ENCODE data around the gene RERE. TPM values are rescaled to one million over a fixed set of nuclear protein-coding genes. Genes with fewer than 3 reads are reported as not detected.

RERE gene
- polyA plus RNA-seq, 2 donors, result 14.0 to 24.4 TPM

DNA sequence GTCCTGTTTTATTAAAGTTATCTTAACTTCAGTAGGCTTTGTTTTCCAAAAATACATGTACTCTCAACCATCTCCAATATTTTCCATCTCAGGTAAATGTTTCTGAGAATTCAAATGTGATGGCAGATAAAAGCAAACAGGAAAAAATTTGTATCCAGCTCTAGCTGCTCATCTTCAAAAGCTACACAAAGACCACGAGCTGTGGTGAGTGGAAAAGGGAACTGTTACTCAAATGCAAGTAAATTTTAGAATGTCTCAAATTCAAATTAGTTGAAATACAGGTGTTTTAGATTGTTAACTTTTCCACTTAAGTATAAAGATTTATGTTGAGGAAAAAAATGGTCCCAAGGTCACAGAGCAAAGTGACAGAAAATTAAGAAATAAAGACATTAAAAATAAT lies 283.5 kb downstream of the RERE start:
- 78 to 79% methylated on average over 1 of the region's 1 CpG for WGBS, 2 donors
- no peaks in the 10 kb centered on the region for H3K36me3 ChIP-seq (ENCODE audit: control insufficient read depth in 2 of 2, insufficient read depth in 2 of 2, low read length in 1 of 2)
- no peaks in the 10 kb centered on the region for H3K9me3 ChIP-seq (ENCODE audit: control insufficient read depth in 2 of 2, insufficient read depth in 1 of 2, low read depth in 1 of 2, low read length in 1 of 2)
- H3K27me3 ChIP-seq (ENCODE audit: control insufficient read depth in 1 of 2, insufficient read depth in 2 of 2, low read length in 2 of 2), result no peaks in the 10 kb centered on the region
- no peak overlapping the region for H3K27ac ChIP-seq (ENCODE audit: low read depth in 2 of 2, low read length in 1 of 2)
- H3K4me3 ChIP-seq (ENCODE audit: low read depth in 1 of 2, low read length in 2 of 2), result no peak overlapping the region
- H3K4me1 ChIP-seq (ENCODE audit: control insufficient read depth in 2 of 2, insufficient read depth in 2 of 2, low read length in 1 of 2), result no peaks in the 10 kb centered on the region

DNA sequence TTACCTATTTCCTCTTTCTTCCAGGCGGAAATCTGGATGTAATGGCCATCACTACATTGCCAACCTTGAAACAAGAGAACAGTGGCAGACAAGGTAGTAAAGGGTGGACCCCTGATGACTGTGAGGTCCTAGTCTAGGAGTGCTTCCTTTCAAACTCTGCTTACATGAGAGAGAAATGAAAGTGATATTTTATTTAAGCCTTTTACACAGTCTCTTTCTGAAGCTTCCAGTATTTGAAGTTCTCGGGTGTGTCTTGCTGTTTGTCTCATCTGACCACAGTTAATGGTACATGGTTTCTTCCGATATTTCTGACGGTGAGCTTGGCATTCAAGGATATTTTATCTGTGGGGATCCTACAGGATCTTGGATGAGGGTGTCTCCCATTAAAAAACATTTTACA lies 284.3 kb downstream of the RERE start:
- H3K27ac ChIP-seq (ENCODE audit: low read depth in 2 of 2, low read length in 1 of 2), result no peak overlapping the region
- H3K9me3 ChIP-seq (ENCODE audit: control insufficient read depth in 2 of 2, insufficient read depth in 1 of 2, low read depth in 1 of 2, low read length in 1 of 2), result no peaks in the 10 kb centered on the region
- WGBS, 2 donors, result 73 to 84% methylated on average over 4 of the region's 4 CpGs
- no peaks in the 10 kb centered on the region for H3K36me3 ChIP-seq (ENCODE audit: control insufficient read depth in 2 of 2, insufficient read depth in 2 of 2, low read length in 1 of 2)
- no peak overlapping the region for H3K4me3 ChIP-seq (ENCODE audit: low read depth in 1 of 2, low read length in 2 of 2)
- no peaks in the 10 kb centered on the region for H3K27me3 ChIP-seq (ENCODE audit: control insufficient read depth in 1 of 2, insufficient read depth in 2 of 2, low read length in 2 of 2)
- H3K4me1 ChIP-seq (ENCODE audit: control insufficient read depth in 2 of 2, insufficient read depth in 2 of 2, low read length in 1 of 2), result no peaks in the 10 kb centered on the region

DNA sequence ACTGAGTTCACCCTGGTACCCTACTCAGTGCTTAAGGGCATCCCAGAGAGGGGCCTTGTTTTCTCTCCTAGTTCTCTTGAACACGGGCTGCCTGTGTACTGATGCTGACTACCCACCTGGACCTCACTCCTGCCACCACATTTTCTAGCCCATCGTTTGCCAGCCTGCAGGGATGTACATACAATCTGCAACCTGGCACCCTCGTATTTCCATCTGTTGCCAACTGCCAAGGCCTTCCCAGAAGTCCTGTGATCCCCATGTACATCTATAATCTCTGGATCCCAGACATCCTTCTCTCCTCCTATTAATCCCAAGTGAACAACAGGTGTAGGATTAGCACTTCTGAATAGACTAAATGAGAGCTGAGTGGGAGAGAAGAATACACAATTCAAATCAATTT lies 287.5 kb downstream of the RERE start:
- 83 to 87% methylated on average over 3 of the region's 3 CpGs for WGBS, 2 donors
- Histone ChIP-seq H3K27me3 (ENCODE audit: control insufficient read depth in 1 of 2, insufficient read depth in 2 of 2, low read length in 2 of 2) (no peaks in the 10 kb centered on the region), H3K9me3 (ENCODE audit: control insufficient read depth in 2 of 2, insufficient read depth in 1 of 2, low read depth in 1 of 2, low read length in 1 of 2) (no peaks in the 10 kb centered on the region), H3K4me1 (ENCODE audit: control insufficient read depth in 2 of 2, insufficient read depth in 2 of 2, low read length in 1 of 2) (peaks cover 0 to 3% of the 10 kb centered on the region in 2 donors), H3K27ac (ENCODE audit: low read depth in 2 of 2, low read length in 1 of 2) (no peak overlapping the region), H3K36me3 (ENCODE audit: control insufficient read depth in 2 of 2, insufficient read depth in 2 of 2, low read length in 1 of 2) (no peaks in the 10 kb centered on the region), H3K4me3 (ENCODE audit: low read depth in 1 of 2, low read length in 2 of 2) (no peak overlapping the region)

DNA sequence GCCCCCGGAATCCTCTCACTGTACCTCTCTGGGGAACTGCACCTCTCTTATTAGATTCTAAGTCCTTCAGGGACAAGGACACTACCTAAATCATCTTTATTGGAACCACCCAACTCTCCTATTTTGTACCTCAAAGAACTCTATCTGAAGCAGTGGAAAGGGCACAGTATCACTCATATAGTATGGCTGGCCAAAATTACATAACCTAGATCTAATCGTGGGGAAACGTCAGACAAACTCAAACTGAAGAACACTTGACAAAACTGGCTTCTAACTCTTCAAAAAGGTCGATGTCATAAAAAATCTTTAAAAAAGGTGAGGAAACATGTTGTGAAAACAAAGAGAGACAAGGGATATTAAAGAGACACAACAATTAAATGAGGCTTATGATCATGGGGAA lies 289.5 kb downstream of the RERE start:
- WGBS, 2 donors, result 69 to 72% methylated on average over 4 of the region's 4 CpGs
- no peak overlapping the region for H3K4me3 ChIP-seq (ENCODE audit: low read depth in 1 of 2, low read length in 2 of 2)
- H3K36me3 ChIP-seq (ENCODE audit: control insufficient read depth in 2 of 2, insufficient read depth in 2 of 2, low read length in 1 of 2), result no peaks in the 10 kb centered on the region
- H3K9me3 ChIP-seq (ENCODE audit: control insufficient read depth in 2 of 2, insufficient read depth in 1 of 2, low read depth in 1 of 2, low read length in 1 of 2), result no peaks in the 10 kb centered on the region
- no peak overlapping the region for H3K27ac ChIP-seq (ENCODE audit: low read depth in 2 of 2, low read length in 1 of 2)
- peaks cover 0 to 3% of the 10 kb centered on the region in 2 donors for H3K4me1 ChIP-seq (ENCODE audit: control insufficient read depth in 2 of 2, insufficient read depth in 2 of 2, low read length in 1 of 2)
- H3K27me3 ChIP-seq (ENCODE audit: control insufficient read depth in 1 of 2, insufficient read depth in 2 of 2, low read length in 2 of 2), result no peaks in the 10 kb centered on the region

DNA sequence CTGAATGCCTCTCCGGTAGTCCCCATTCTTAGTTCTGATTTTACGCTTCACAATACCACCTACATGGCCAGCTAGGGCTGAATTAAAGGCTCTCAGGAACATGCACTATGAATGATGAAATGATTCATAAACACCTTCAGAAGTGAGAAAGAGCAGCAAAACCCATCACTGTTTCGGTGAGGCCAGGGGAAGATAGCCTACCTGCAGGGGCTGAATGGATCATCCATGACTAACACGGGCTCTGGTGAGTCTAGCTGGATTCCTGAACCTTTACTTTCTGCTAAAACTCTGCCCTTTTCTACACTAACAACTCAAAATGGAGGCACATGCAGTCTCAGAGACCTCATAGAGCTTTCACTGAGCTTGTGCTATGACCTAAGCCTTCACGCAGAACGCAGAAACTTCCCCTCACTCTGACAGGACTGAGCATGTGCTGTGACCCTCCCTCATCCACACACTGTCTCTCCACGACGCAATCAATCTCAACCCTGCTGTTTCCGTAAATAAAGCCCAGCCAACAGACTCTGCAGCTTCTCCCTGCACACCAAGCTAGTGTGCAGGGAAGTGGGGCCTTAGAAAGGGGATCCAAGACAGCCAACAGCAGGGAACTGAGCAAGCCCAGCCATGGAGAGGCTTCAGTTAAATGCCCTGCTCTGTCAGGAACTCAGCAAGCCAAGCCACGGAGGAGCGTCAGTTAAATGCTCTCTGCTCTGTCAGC lies 291.7 kb downstream of the RERE start:
- Histone ChIP-seq H3K36me3 (ENCODE audit: control insufficient read depth in 2 of 2, insufficient read depth in 2 of 2, low read length in 1 of 2) (no peaks in the 10 kb centered on the region), H3K27me3 (ENCODE audit: control insufficient read depth in 1 of 2, insufficient read depth in 2 of 2, low read length in 2 of 2) (no peaks in the 10 kb centered on the region), H3K27ac (ENCODE audit: low read depth in 2 of 2, low read length in 1 of 2) (peak overlapping the region; percentile 84 to 93), H3K4me3 (ENCODE audit: low read depth in 1 of 2, low read length in 2 of 2) (peak overlapping the region; percentile 38 to 43), H3K4me1 (ENCODE audit: control insufficient read depth in 2 of 2, insufficient read depth in 2 of 2, low read length in 1 of 2) (peaks cover 2 to 3% of the 10 kb centered on the region in 2 donors), H3K9me3 (ENCODE audit: control insufficient read depth in 2 of 2, insufficient read depth in 1 of 2, low read depth in 1 of 2, low read length in 1 of 2) (no peaks in the 10 kb centered on the region)
- WGBS, 2 donors, result 5% methylated on average over 11 of the region's 11 CpGs

DNA sequence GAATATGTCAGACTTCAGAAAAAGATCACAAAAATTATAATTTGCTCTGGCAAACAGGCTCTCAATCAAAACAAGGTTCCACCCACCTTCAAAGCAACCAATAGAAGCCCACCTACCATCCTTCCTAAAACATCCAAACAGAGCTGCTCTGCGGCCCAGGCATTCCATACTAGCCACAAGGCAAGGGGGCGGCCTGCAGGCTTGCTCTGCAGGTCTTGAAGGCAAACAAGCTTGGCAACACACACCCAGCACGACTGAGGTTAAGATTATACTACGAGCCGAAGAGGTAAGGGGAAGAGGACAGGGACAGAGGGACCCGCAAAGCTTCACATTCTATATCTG lies 292.3 kb downstream of the RERE start:
- WGBS, 2 donors, result 5 to 7% methylated on average over 6 of the region's 6 CpGs
- peak overlapping the region; percentile 84 to 93 for H3K27ac ChIP-seq (ENCODE audit: low read depth in 2 of 2, low read length in 1 of 2)
- peaks cover 2 to 3% of the 10 kb centered on the region in 2 donors for H3K4me1 ChIP-seq (ENCODE audit: control insufficient read depth in 2 of 2, insufficient read depth in 2 of 2, low read length in 1 of 2)
- H3K4me3 ChIP-seq (ENCODE audit: low read depth in 1 of 2, low read length in 2 of 2), result peak overlapping the region; percentile 38 to 43
- no peaks in the 10 kb centered on the region for H3K9me3 ChIP-seq (ENCODE audit: control insufficient read depth in 2 of 2, insufficient read depth in 1 of 2, low read depth in 1 of 2, low read length in 1 of 2)
- H3K36me3 ChIP-seq (ENCODE audit: control insufficient read depth in 2 of 2, insufficient read depth in 2 of 2, low read length in 1 of 2), result no peaks in the 10 kb centered on the region
- no peaks in the 10 kb centered on the region for H3K27me3 ChIP-seq (ENCODE audit: control insufficient read depth in 1 of 2, insufficient read depth in 2 of 2, low read length in 2 of 2)

DNA sequence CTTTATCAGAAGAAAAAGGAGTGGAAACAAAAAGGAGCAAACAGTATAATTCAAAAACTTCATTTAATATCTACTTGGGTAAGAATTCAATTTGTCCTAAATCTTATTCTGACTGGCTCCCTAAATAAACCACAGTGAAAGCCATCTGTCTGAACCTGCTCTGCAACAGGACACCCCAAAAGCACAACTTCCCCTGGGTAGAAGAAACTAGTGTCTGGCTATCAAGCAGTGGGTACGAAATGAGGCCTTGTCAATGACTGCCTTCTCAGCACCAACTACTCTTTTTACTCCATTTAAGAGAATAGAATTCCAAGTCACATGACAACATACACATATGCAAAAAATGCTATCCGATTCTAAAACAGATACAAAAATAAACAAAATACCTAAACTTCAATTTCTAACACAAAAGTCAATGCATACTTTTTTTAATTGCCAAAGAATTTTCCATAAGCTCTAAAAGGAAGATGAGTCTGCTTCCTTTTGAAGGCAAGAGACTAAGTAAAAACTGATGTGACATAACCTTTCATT lies 292.7 kb downstream of the RERE start:
- no peaks in the 10 kb centered on the region for H3K27me3 ChIP-seq (ENCODE audit: control insufficient read depth in 1 of 2, insufficient read depth in 2 of 2, low read length in 2 of 2)
- H3K27ac ChIP-seq (ENCODE audit: low read depth in 2 of 2, low read length in 1 of 2), result peak overlapping the region; percentile 66 to 72
- H3K4me1 ChIP-seq (ENCODE audit: control insufficient read depth in 2 of 2, insufficient read depth in 2 of 2, low read length in 1 of 2), result peaks cover 2 to 3% of the 10 kb centered on the region in 2 donors
- H3K36me3 ChIP-seq (ENCODE audit: control insufficient read depth in 2 of 2, insufficient read depth in 2 of 2, low read length in 1 of 2), result no peaks in the 10 kb centered on the region
- 23 to 45% methylated on average over 2 of the region's 2 CpGs for WGBS, 2 donors
- H3K9me3 ChIP-seq (ENCODE audit: control insufficient read depth in 2 of 2, insufficient read depth in 1 of 2, low read depth in 1 of 2, low read length in 1 of 2), result no peaks in the 10 kb centered on the region
- peak overlapping the region in 1 of 2 donors; percentile 43 for H3K4me3 ChIP-seq (ENCODE audit: low read depth in 1 of 2, low read length in 2 of 2)

DNA sequence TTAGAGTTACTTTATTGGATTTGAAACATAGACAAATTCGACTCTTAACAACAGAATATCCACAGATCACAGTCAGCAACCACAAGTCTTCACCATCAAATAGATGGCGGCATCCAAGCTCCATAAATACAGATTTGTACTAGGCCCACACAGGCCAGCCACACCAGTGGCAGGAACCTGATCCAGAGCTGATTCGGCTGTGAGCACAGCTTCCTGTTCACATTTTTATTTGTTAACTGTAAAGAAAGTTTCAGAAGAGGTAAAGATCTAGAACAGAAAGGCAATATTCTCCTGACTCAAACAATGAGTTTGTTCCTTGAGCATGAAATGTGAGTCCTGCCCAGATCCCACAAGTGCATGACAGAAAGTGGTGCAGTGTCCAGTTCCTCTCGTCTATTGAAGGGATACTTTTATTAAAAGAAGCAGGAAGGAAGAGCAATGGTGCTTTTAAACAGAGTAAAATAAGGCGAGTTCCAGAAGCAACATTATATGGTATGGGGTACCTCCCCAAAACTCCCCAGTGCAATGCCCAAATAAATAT lies 293.7 kb downstream of the RERE start:
- Histone ChIP-seq H3K4me1 (ENCODE audit: control insufficient read depth in 2 of 2, insufficient read depth in 2 of 2, low read length in 1 of 2) (peaks cover 2 to 3% of the 10 kb centered on the region in 2 donors), H3K4me3 (ENCODE audit: low read depth in 1 of 2, low read length in 2 of 2) (no peak overlapping the region), H3K27ac (ENCODE audit: low read depth in 2 of 2, low read length in 1 of 2) (peak overlapping the region; percentile 15 to 75), H3K36me3 (ENCODE audit: control insufficient read depth in 2 of 2, insufficient read depth in 2 of 2, low read length in 1 of 2) (no peaks in the 10 kb centered on the region), H3K27me3 (ENCODE audit: control insufficient read depth in 1 of 2, insufficient read depth in 2 of 2, low read length in 2 of 2) (no peaks in the 10 kb centered on the region), H3K9me3 (ENCODE audit: control insufficient read depth in 2 of 2, insufficient read depth in 1 of 2, low read depth in 1 of 2, low read length in 1 of 2) (no peaks in the 10 kb centered on the region)
- WGBS, 2 donors, result 55 to 60% methylated on average over 5 of the region's 5 CpGs

DNA sequence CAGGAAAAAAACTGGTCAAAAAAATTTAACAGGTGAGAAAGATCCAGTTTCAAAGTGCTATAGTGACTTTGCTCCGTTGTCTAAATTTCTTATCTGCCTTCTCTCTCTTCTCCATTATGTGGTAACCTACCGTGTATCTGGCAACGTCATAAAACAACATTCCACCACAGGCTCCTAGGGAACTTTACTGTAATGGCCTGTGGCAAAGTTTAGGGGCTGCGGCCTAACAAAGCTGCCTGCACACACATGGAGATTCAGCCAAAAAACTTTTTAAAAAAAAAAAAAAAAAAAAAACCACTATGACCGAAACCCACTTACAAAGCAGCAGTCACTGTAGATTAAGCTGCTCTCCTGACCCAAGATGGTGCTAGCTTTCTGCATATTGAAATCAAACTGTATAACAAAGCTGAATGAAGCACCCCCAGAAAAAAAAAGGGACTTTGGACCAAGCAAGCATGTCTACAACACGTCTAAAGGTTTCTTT lies 296.9 kb downstream of the RERE start:
- WGBS, 2 donors, result 47 to 64% methylated on average over 6 of the region's 6 CpGs

DNA sequence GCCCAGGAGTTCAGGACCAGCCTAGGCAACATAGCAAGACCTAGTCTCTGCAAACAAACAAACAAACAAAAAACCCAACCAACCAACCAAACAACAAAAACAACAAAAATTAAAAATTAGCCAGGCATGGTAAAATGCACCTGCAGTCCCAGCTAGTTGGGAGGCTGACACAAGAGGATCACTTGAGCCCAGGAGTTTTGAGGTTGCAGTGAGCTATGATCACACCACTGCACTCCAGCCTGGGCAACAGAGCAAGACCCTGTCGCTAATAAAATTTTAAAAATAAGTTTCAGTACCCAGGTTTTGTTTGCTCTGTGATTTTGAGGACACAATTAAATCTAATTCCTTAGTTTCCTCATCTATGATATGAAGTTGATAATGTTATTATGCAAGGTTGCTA lies 298.3 kb downstream of the RERE start:
- Histone ChIP-seq H3K27me3 (ENCODE audit: control insufficient read depth in 1 of 2, insufficient read depth in 2 of 2, low read length in 2 of 2) (no peaks in the 10 kb centered on the region), H3K9me3 (ENCODE audit: control insufficient read depth in 2 of 2, insufficient read depth in 1 of 2, low read depth in 1 of 2, low read length in 1 of 2) (no peaks in the 10 kb centered on the region), H3K4me3 (ENCODE audit: low read depth in 1 of 2, low read length in 2 of 2) (no peak overlapping the region), H3K27ac (ENCODE audit: low read depth in 2 of 2, low read length in 1 of 2) (no peak overlapping the region), H3K36me3 (ENCODE audit: control insufficient read depth in 2 of 2, insufficient read depth in 2 of 2, low read length in 1 of 2) (no peaks in the 10 kb centered on the region), H3K4me1 (ENCODE audit: control insufficient read depth in 2 of 2, insufficient read depth in 2 of 2, low read length in 1 of 2) (peaks cover 0 to 2% of the 10 kb centered on the region in 2 donors)
- WGBS, 2 donors, result 97 to 100% methylated on average over 1 of the region's 1 CpG

More for the DNA sequence above, 296.9 kb downstream of the RERE start:
- H3K27ac ChIP-seq (ENCODE audit: low read depth in 2 of 2, low read length in 1 of 2), result peak overlapping the region in 1 of 2 donors; percentile 16
- no peaks in the 10 kb centered on the region for H3K27me3 ChIP-seq (ENCODE audit: control insufficient read depth in 1 of 2, insufficient read depth in 2 of 2, low read length in 2 of 2)
- no peaks in the 10 kb centered on the region for H3K36me3 ChIP-seq (ENCODE audit: control insufficient read depth in 2 of 2, insufficient read depth in 2 of 2, low read length in 1 of 2)
- no peak overlapping the region for H3K4me3 ChIP-seq (ENCODE audit: low read depth in 1 of 2, low read length in 2 of 2)
- no peaks in the 10 kb centered on the region for H3K9me3 ChIP-seq (ENCODE audit: control insufficient read depth in 2 of 2, insufficient read depth in 1 of 2, low read depth in 1 of 2, low read length in 1 of 2)
- peaks cover 0 to 2% of the 10 kb centered on the region in 2 donors for H3K4me1 ChIP-seq (ENCODE audit: control insufficient read depth in 2 of 2, insufficient read depth in 2 of 2, low read length in 1 of 2)
